ENCODE measurements around the gene NECAP2. TPM values are rescaled to one million over a fixed set of nuclear protein-coding genes. Genes with fewer than 3 reads are reported as not detected.
A peak's percentile ranks its signal among the peaks of the same experiment; 100 is the strongest.

Gene NECAP2
- total and polyA plus RNA-seq, 8 donors, result 25.5 to 78.1 (median 39.9) TPM

GRCh38 chr1:16436946-16437474, 3.5 kb upstream of the NECAP2 start, which contains the start of gene SPATA21:
SPATA21 (minus strand) TSS chr1:16437424; CDS start chr1:16431371, 6,053 bp downstream.
- H3K9me3 ChIP-seq, result no peaks in the 10 kb centered on the region
- H3K27ac ChIP-seq, result no peak within 1 kb of the TSS
- WGBS, 5 donors, result 53 to 72% (median 67%) methylated on average over 3 of the region's 3 CpGs
- intact Hi-C loops (cut with DNase I; ENCODE audit: low total_unique reads), result no loop called here
- H3K4me1 ChIP-seq, result peaks cover 11 to 17% (median 16%) of the 10 kb centered on the region in 4 donors
- TF ChIP-seq POLR2AphosphoS5 (IDR thresholded peaks at IDR 0.05) (no peak), EP300 (IDR thresholded peaks at IDR 0.05) (no peak), CTCF (IDR thresholded peaks at IDR 0.05) (no peak), POLR2A (IDR thresholded peaks at IDR 0.05) (no peak)
- H3K36me3 ChIP-seq, result no peaks in the 10 kb centered on the region
- no peak within 1 kb of the TSS for H3K4me3 ChIP-seq
- no peaks in the 10 kb centered on the region for H3K27me3 ChIP-seq
- no peak for DNase-seq

- H3K27ac ChIP-seq, result no peak overlapping the region
- intact Hi-C loops (cut with DNase I; ENCODE audit: low total_unique reads), result no loop called here
- H3K36me3 ChIP-seq, result peaks cover 0 to 9% (median 3%) of the 10 kb centered on the region in 4 donors
- TF ChIP-seq POLR2AphosphoS5 (IDR thresholded peaks at IDR 0.05) (no peak), CTCF (IDR thresholded peaks at IDR 0.05) (no peak), POLR2A (IDR thresholded peaks at IDR 0.05) (no peak), EP300 (IDR thresholded peaks at IDR 0.05) (no peak)
- DNase-seq, result no peak
- peaks cover 17 to 32% (median 30%) of the 10 kb centered on the region in 4 donors for H3K4me1 ChIP-seq
- no peaks in the 10 kb centered on the region for H3K27me3 ChIP-seq
- H3K4me3 ChIP-seq, result no peak overlapping the region
- no peaks in the 10 kb centered on the region for H3K9me3 ChIP-seq
- 82 to 87% (median 84%) methylated on average over 2 of the region's 2 CpGs for WGBS, 5 donors
Observed at GRCh38 chr1:16438516-16438915, 2.0 kb upstream of the NECAP2 start.

GRCh38 chr1:16438924-16439323, 1.6 kb upstream of the NECAP2 start:
- Histone ChIP-seq H3K9me3 (no peaks in the 10 kb centered on the region), H3K4me3 (no peak overlapping the region), H3K27ac (no peak overlapping the region), H3K4me1 (peaks cover 17 to 36% (median 32%) of the 10 kb centered on the region in 4 donors), H3K36me3 (peaks cover 2 to 14% (median 7%) of the 10 kb centered on the region in 4 donors), H3K27me3 (no peaks in the 10 kb centered on the region)
- WGBS, 5 donors, result 80 to 89% (median 86%) methylated on average over 2 of the region's 2 CpGs
- no peak for DNase-seq
- TF ChIP-seq CTCF (IDR thresholded peaks at IDR 0.05) (no peak), POLR2AphosphoS5 (IDR thresholded peaks at IDR 0.05) (no peak), POLR2A (IDR thresholded peaks at IDR 0.05) (no peak), EP300 (IDR thresholded peaks at IDR 0.05) (no peak)
- intact Hi-C loops (cut with DNase I; ENCODE audit: low total_unique reads), result no loop called here

- TF ChIP-seq POLR2A (IDR thresholded peaks at IDR 0.05), result no peak
- no peak for TF ChIP-seq POLR2AphosphoS5 (IDR thresholded peaks at IDR 0.05)
- TF ChIP-seq CTCF (IDR thresholded peaks at IDR 0.05), result no peak
- TF ChIP-seq EP300 (IDR thresholded peaks at IDR 0.05), result no peak
- Histone ChIP-seq H3K27me3 (no peaks in the 10 kb centered on the region), H3K4me3 (peak overlapping the region; percentile 78 to 99 (median 96)), H3K36me3 (peaks cover 12 to 25% (median 19%) of the 10 kb centered on the region in 4 donors), H3K27ac (peak overlapping the region; percentile 68 to 87 (median 85)), H3K9me3 (no peaks in the 10 kb centered on the region), H3K4me1 (peaks cover 17 to 39% (median 33%) of the 10 kb centered on the region in 4 donors)
- intact Hi-C loops (cut with DNase I; ENCODE audit: low total_unique reads), result no loop called here
- WGBS, 5 donors, result 47 to 55% (median 53%) methylated on average over 7 of the region's 7 CpGs
- no peak for DNase-seq
Observed at GRCh38 chr1:16440131-16440469, 424 bp upstream of the NECAP2 start.

Measured in stomach (tissue), 9 donors.